ENCODE results near the gene SURF6. TPM values are rescaled to one million over a fixed set of nuclear protein-coding genes. Genes with fewer than 3 reads are reported as not detected.

The SURF6 gene
- total RNA-seq, 1 experiment from 2014 or later: 32.4 TPM

GRCh38 chr9:133309608-133310007 is 26.4 kb downstream of the SURF6 start:
- peaks cover 9% of the 10 kb centered on the region; the same call in 1 of the 2 replicates for H3K9me3 ChIP-seq
- no peaks in the 10 kb centered on the region for H3K4me1 ChIP-seq
- ChIA-PET POLR2A (no interaction called here), CTCF (interaction anchor here (0.6 kb wide), 1 partner anchor 818 kb away, joined by 3 read pairs; no protein-coding TSS in a partner anchor)
- no peaks in the 10 kb centered on the region for H3K36me3 Mint-ChIP-seq (ENCODE audit: insufficient read depth, unreplicated experiment)
- intact Hi-C loops (cut with micrococcal nuclease; ENCODE audit: unreplicated experiment): no loop called here
- H3K27me3 ChIP-seq (replicated peaks; ENCODE audit: control insufficient read depth, insufficient read depth, low read length): no peaks in the 10 kb centered on the region
- no TSS peak for BruUV-seq (replicated peaks)
- H3K4me3 Mint-ChIP-seq (ENCODE audit: unreplicated experiment): no peak overlapping the region
- no peak overlapping the region for H3K4me3 ChIP-seq (ENCODE audit: low read depth, low read length)
- H3K9me3 Mint-ChIP-seq (ENCODE audit: unreplicated experiment): peaks cover 20% of the 10 kb centered on the region
- H3K36me3 ChIP-seq (ENCODE audit: control insufficient read depth, insufficient read depth, low read length): no peaks in the 10 kb centered on the region
- no peak for TF ChIP-seq CTCF (IDR thresholded peaks at IDR 0.05; ENCODE audit: insufficient read depth in 1 of 2, low read depth in 1 of 2, low read length in 1 of 2, severe bottlenecking in 1 of 2, unreplicated experiment in 1 of 2)
- no peak overlapping the region for H3K27ac Mint-ChIP-seq (ENCODE audit: unreplicated experiment)
- H3K4me1 Mint-ChIP-seq (ENCODE audit: low read depth, unreplicated experiment): no peaks in the 10 kb centered on the region
- no peaks in the 10 kb centered on the region for H3K27me3 Mint-ChIP-seq (ENCODE audit: insufficient read depth, unreplicated experiment)
- DNase-seq: no peak

- H3K27me3 ChIP-seq (replicated peaks; ENCODE audit: control insufficient read depth, insufficient read depth, low read length): no peaks in the 10 kb centered on the region
Observed at GRCh38 chr9:133307301-133307700, 28.7 kb downstream of the SURF6 start.

GRCh38 chr9:133306242-133307204 is 29.5 kb downstream of the SURF6 start:
- DNase-seq: no peak

More at GRCh38 chr9:133307301-133307700, 28.7 kb downstream of the SURF6 start:
- POLR2A ChIA-PET: no interaction called here
- BruUV-seq (replicated peaks): no TSS peak
- Mint-ChIP-seq H3K36me3 (ENCODE audit: insufficient read depth, unreplicated experiment) (no peaks in the 10 kb centered on the region), H3K9me3 (ENCODE audit: unreplicated experiment) (peaks cover 20% of the 10 kb centered on the region), H3K27ac (ENCODE audit: unreplicated experiment) (no peak overlapping the region), H3K4me3 (ENCODE audit: unreplicated experiment) (no peak overlapping the region), H3K4me1 (ENCODE audit: low read depth, unreplicated experiment) (no peaks in the 10 kb centered on the region), H3K27me3 (ENCODE audit: insufficient read depth, unreplicated experiment) (no peaks in the 10 kb centered on the region)
- no peak for TF ChIP-seq CTCF (IDR thresholded peaks at IDR 0.05; ENCODE audit: insufficient read depth in 1 of 2, low read depth in 1 of 2, low read length in 1 of 2, severe bottlenecking in 1 of 2, unreplicated experiment in 1 of 2)
- Histone ChIP-seq H3K9me3 (peaks cover 9% of the 10 kb centered on the region; the same call in 1 of the 2 replicates), H3K36me3 (ENCODE audit: control insufficient read depth, insufficient read depth, low read length) (no peaks in the 10 kb centered on the region), H3K4me1 (no peaks in the 10 kb centered on the region), H3K4me3 (ENCODE audit: low read depth, low read length) (no peak overlapping the region)
- DNase-seq: no peak
- CTCF ChIA-PET: no interaction called here
- intact Hi-C loops (cut with micrococcal nuclease; ENCODE audit: unreplicated experiment): no loop called here

More at GRCh38 chr9:133306242-133307204, 29.5 kb downstream of the SURF6 start:
- POLR2A ChIA-PET: no interaction called here
- Mint-ChIP-seq H3K36me3 (ENCODE audit: insufficient read depth, unreplicated experiment) (no peaks in the 10 kb centered on the region), H3K4me3 (ENCODE audit: unreplicated experiment) (no peak overlapping the region), H3K9me3 (ENCODE audit: unreplicated experiment) (peaks cover 20% of the 10 kb centered on the region), H3K27me3 (ENCODE audit: insufficient read depth, unreplicated experiment) (no peaks in the 10 kb centered on the region), H3K4me1 (ENCODE audit: low read depth, unreplicated experiment) (no peaks in the 10 kb centered on the region), H3K27ac (ENCODE audit: unreplicated experiment) (no peak overlapping the region)
- H3K4me3 ChIP-seq (ENCODE audit: low read depth, low read length): no peak overlapping the region
- H3K27me3 ChIP-seq (replicated peaks; ENCODE audit: control insufficient read depth, insufficient read depth, low read length): no peaks in the 10 kb centered on the region
- CTCF ChIA-PET: no interaction called here
- intact Hi-C loops (cut with micrococcal nuclease; ENCODE audit: unreplicated experiment): no loop called here
- H3K4me1 ChIP-seq: no peaks in the 10 kb centered on the region
- no TSS peak for BruUV-seq (replicated peaks)
- H3K9me3 ChIP-seq: peaks cover 9% of the 10 kb centered on the region; the same call in 1 of the 2 replicates
- no peak for TF ChIP-seq CTCF (IDR thresholded peaks at IDR 0.05; ENCODE audit: insufficient read depth in 1 of 2, low read depth in 1 of 2, low read length in 1 of 2, severe bottlenecking in 1 of 2, unreplicated experiment in 1 of 2)
- no peaks in the 10 kb centered on the region for H3K36me3 ChIP-seq (ENCODE audit: control insufficient read depth, insufficient read depth, low read length)
